ENCODE measurements around the gene POLD1. TPM values are rescaled to one million over a fixed set of nuclear protein-coding genes. Genes with fewer than 3 reads are reported as not detected.

Gene POLD1
- total and polyA plus RNA-seq, 2 experiments from 2014 or later: 18.2 to 32.6 TPM

GRCh38 chr19:50458396-50459066 is 74.4 kb downstream of the POLD1 start:
- WGBS (ENCODE audit: low lambda C conversion rate, missing lambda C conversion rate): 79% methylated on average over 35 of the region's 50 CpGs
- Histone ChIP-seq H3K79me2 (no peaks in the 10 kb centered on the region), H3K4me3 (no peak overlapping the region), H2AFZ (no peak overlapping the region), H3K27me3 (no peaks in the 10 kb centered on the region), H3K4me2 (no peak overlapping the region), H3K9me3 (ENCODE audit: low read depth) (no peaks in the 10 kb centered on the region), H3K27ac (no peak overlapping the region), H3K9me2 (replicated peaks; ENCODE audit: insufficient read depth) (no peaks in the 10 kb centered on the region), H3K36me3 (replicated peaks; ENCODE audit: insufficient read depth, low read depth) (no peaks in the 10 kb centered on the region), H3K4me1 (ENCODE audit: insufficient read depth) (no peaks in the 10 kb centered on the region), H4K20me1 (ENCODE audit: insufficient read depth, poor library complexity, severe bottlenecking) (no peaks in the 10 kb centered on the region)
- DNase-seq (ENCODE audit: low spot score): no peak
- TF ChIP-seq EZH2 (IDR thresholded peaks at IDR 0.05; ENCODE audit: borderline replicate concordance) (no peak), EZH2phosphoT487 (IDR thresholded peaks at IDR 0.05; ENCODE audit: low read depth, severe bottlenecking, unreplicated experiment) (no peak), CTCF (IDR thresholded peaks at IDR 0.05; ENCODE audit: poor library complexity) (no peak)

GRCh38 chr19:50459067-50459456 is 74.9 kb downstream of the POLD1 start:
- no peak overlapping the region for H3K4me3 ChIP-seq
- H3K79me2 ChIP-seq: no peaks in the 10 kb centered on the region
- H3K9me2 ChIP-seq (replicated peaks; ENCODE audit: insufficient read depth): no peaks in the 10 kb centered on the region
- DNase-seq (ENCODE audit: low spot score): no peak
- no peaks in the 10 kb centered on the region for H3K4me1 ChIP-seq (ENCODE audit: insufficient read depth)
- no peak overlapping the region for H3K27ac ChIP-seq
- H3K4me2 ChIP-seq: no peak overlapping the region
- no peaks in the 10 kb centered on the region for H3K9me3 ChIP-seq (ENCODE audit: low read depth)
- H3K27me3 ChIP-seq: no peaks in the 10 kb centered on the region
- no peaks in the 10 kb centered on the region for H3K36me3 ChIP-seq (replicated peaks; ENCODE audit: insufficient read depth, low read depth)
- no peak for TF ChIP-seq EZH2phosphoT487 (IDR thresholded peaks at IDR 0.05; ENCODE audit: low read depth, severe bottlenecking, unreplicated experiment)
- no peak for TF ChIP-seq EZH2 (IDR thresholded peaks at IDR 0.05; ENCODE audit: borderline replicate concordance)
- TF ChIP-seq CTCF (IDR thresholded peaks at IDR 0.05; ENCODE audit: poor library complexity): no peak
- WGBS (ENCODE audit: low lambda C conversion rate, missing lambda C conversion rate): 98% methylated on average over 23 of the region's 32 CpGs
- no peaks in the 10 kb centered on the region for H4K20me1 ChIP-seq (ENCODE audit: insufficient read depth, poor library complexity, severe bottlenecking)
- H2AFZ ChIP-seq: no peak overlapping the region

GRCh38 chr19:50459638-50460037 is 75.5 kb downstream of the POLD1 start:
- Histone ChIP-seq H3K4me3 (no peak overlapping the region), H3K27me3 (no peaks in the 10 kb centered on the region), H3K9me2 (replicated peaks; ENCODE audit: insufficient read depth) (no peaks in the 10 kb centered on the region), H3K36me3 (replicated peaks; ENCODE audit: insufficient read depth, low read depth) (no peaks in the 10 kb centered on the region), H2AFZ (no peak overlapping the region), H4K20me1 (ENCODE audit: insufficient read depth, poor library complexity, severe bottlenecking) (no peaks in the 10 kb centered on the region), H3K4me2 (no peak overlapping the region), H3K9me3 (ENCODE audit: low read depth) (no peaks in the 10 kb centered on the region), H3K79me2 (no peaks in the 10 kb centered on the region), H3K4me1 (ENCODE audit: insufficient read depth) (no peaks in the 10 kb centered on the region), H3K27ac (no peak overlapping the region)
- WGBS (ENCODE audit: low lambda C conversion rate, missing lambda C conversion rate): no CpG with 5 or more reads among the region's 1 CpG
- TF ChIP-seq EZH2phosphoT487 (IDR thresholded peaks at IDR 0.05; ENCODE audit: low read depth, severe bottlenecking, unreplicated experiment) (no peak), EZH2 (IDR thresholded peaks at IDR 0.05; ENCODE audit: borderline replicate concordance) (no peak), CTCF (IDR thresholded peaks at IDR 0.05; ENCODE audit: poor library complexity) (no peak)
- no peak for DNase-seq (ENCODE audit: low spot score)

Measured in hepatocyte (in vitro differentiated cells).